Measurements from ENCODE around the gene NUDT14. TPM values are rescaled to one million over a fixed set of nuclear protein-coding genes. Genes with fewer than 3 reads are reported as not detected.

NUDT14 gene
- total RNA-seq, 1 experiment from 2014 or later = 18.0 TPM

GRCh38 chr14:105176513-105176912 lies 4.6 kb downstream of the NUDT14 start:
- no peak for DNase-seq (ENCODE audit: low spot score)

- DNase-seq (ENCODE audit: low spot score) = no peak
Observed at GRCh38 chr14:105173901-105174894, 6.9 kb downstream of the NUDT14 start.

GRCh38 chr14:105173145-105173544 lies 8.0 kb downstream of the NUDT14 start:
- no peak for DNase-seq (ENCODE audit: low spot score)

DNA sequence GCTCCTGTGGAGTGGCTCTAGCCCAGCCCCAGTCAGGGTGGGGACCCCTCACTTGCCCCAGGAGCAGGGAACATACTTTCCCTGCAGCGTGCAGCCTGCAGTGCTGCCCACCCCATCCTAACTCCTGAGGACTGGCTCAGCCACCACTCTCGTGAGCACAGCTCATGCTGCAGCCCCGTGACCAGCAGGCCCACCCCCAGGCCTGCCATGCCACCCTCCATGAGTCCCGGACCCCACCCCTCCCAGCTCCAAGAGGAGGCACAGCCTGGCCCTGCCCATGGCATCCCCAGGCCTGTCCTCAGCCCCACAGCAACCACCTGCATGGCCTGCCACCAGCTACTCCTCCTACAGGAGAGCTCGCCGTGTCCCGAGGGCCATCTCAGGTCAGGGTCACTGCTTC lies 8.6 kb downstream of the NUDT14 start:
- DNase-seq (ENCODE audit: low spot score) = no peak

DNA sequence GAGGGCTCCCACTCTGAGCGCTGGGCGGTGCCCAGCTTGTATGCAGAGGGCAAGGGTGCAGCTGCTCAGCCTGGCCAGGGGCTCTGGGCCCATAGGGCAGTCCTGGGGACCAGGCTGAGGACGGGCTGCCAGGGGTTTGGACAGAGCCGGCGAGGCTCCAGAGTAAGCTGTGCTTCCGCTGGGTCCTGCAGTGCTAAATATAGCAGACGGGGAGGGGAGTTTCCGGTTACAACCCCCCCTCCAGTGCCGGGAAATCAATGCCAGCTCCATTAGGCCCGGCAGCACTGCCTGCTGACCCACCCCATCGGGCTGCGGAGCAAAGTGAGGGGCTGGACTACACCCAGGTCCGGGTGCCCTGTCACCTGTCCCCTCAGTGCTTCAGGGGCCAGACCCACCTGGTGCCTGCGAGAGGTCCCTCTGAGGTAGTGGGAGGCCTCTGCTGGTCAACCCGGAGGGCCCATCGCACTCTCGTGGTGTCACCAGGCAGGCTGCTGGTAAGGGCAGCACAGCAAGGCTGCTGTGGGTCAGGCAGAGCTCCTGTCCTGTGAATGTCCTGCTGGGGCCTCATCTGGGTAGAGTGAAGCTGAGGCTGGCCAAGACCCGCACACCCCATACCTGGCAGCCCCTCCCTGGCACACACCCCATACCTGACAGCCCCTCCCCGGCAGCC lies 10.0 kb downstream of the NUDT14 start:
- no peak for DNase-seq (ENCODE audit: low spot score)

- DNase-seq (ENCODE audit: low spot score) = no peak
Observed at GRCh38 chr14:105169776-105170655, 11.1 kb downstream of the NUDT14 start.

DNA sequence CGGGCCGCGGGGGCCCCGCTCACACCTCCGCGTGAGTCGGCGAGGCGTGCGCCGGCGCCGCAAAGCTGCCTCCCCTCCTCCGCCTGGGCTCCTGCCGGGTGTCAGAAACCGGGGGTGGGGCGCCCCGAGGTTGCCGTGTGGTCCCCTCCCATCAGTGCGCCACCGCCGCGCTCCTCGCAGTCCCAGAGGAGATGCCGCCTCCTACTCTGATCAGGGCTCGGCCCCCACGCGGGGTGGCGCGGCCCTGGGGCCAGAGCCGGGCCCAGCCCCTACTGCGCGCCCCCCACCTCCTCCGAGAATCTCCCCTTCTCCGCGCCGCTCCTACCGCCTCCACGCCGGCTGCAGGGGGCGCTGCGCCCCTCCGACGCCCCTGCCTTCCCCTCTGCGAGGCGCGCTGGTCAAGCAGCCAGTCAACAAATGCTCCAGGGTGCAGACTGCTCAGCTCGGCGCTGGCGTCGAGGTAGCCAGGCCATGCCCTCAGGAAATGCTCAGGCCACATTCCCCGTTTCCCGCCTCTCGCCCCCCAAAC lies 12.1 kb downstream of the NUDT14 start:
- DNase-seq (ENCODE audit: low spot score) = no peak

GRCh38 chr14:105168496-105168978 lies 12.6 kb downstream of the NUDT14 start, which contains the start of gene JAG2:
Gene JAG2 (minus strand): TSS chr14:105168776. CDS start chr14:105168420, 356 bp downstream.
- DNase-seq (ENCODE audit: low spot score) = no peak

DNA sequence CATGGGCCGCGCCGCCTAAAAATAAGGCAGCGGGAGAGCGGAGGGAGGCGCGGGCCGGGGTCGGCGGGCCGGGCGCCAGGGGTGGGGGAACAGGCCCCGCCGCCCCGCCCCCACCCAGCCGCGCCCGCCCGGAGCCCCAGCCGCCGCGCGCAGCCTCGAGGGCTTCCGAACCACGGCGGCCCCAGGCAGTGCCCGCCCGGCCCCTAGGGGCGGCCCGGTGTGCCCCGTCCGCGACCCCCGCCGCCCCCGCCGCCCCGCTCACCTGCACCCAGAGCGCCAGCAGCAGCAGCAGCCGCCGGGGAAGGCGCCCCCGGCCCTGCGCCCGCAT lies 13.1 kb downstream of the NUDT14 start:
- no peak for DNase-seq (ENCODE audit: low spot score)

- DNase-seq (ENCODE audit: low spot score) = no peak
Observed at GRCh38 chr14:105167303-105168092, 13.6 kb downstream of the NUDT14 start.

- DNase-seq (ENCODE audit: low spot score) = no peak
Observed at GRCh38 chr14:105166571-105167302, 14.4 kb downstream of the NUDT14 start.

DNA sequence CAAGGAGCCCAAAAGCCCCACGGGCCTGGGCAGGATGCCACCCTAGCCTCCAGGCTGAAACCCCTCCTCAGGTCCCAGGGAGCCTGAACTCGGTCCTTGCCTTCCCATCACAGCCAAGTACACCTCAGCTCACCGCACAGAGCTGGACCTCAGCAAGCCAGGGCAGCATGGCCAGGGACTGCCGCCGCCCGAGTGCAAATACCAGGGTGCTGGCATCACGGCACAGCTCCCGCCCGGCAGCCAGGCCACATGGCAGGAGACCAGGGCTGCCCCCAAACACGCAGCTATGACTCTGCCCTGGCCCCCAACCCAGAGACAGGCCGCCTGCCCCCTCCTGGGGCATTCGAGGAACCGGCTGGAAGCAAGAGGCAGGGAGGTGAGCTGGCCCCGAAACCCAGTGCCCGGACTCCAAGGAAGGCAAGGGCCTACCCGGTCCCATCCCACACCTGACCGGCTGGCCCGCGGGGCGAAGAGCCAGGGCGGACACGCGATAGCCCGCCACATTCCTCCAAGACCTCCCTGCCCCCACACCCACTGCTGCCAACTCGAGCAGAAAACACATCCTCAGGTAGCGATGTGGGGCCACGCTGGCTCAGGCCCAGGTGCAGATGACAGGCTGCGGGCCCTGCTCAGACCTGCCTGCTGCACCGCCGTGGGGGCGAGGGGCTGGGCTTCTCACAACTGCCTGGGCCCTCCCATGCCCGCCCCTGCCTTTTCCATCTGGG lies 15.2 kb downstream of the NUDT14 start:
- no peak for DNase-seq (ENCODE audit: low spot score)

- DNase-seq (ENCODE audit: low spot score) = no peak
Observed at GRCh38 chr14:105165134-105165704, 15.9 kb downstream of the NUDT14 start.

- DNase-seq (ENCODE audit: low spot score) = no peak
Observed at GRCh38 chr14:105163040-105163742, 17.9 kb downstream of the NUDT14 start.

GRCh38 chr14:105162669-105162979 lies 18.5 kb downstream of the NUDT14 start:
- no peak for DNase-seq (ENCODE audit: low spot score)

GRCh38 chr14:105161964-105162668 lies 19.0 kb downstream of the NUDT14 start:
- no peak for DNase-seq (ENCODE audit: low spot score)

GRCh38 chr14:105161309-105161708 lies 19.8 kb downstream of the NUDT14 start:
- DNase-seq (ENCODE audit: low spot score) = no peak

DNA sequence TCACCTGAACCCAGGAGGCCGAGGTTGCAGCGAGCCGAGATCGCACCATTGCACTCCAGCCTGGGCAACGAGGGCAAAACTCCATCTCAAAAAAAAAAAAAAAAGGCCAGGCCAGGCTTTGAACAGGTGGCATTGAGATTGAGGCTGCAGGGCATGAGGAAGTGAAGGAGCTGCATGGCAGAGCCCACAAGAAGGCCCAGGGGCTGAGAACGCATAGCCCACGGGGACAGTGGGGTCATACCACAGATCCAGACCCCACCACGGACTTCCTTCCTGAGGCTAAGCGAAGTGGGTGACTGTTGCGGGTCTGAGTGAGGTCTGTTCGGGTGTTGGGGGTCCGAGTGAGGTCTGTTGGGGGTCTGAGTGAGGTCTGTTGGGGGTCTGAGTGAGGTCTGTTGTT lies 20.3 kb downstream of the NUDT14 start:
- no peak for DNase-seq (ENCODE audit: low spot score)
